ENCODE data around the gene VTCN1. TPM values are rescaled to one million over a fixed set of nuclear protein-coding genes. Genes with fewer than 3 reads are reported as not detected.

VTCN1 gene
- total RNA-seq, 2 donors from 2014 or later, result not detected

- H3K27me3 ChIP-seq (ENCODE audit: control insufficient read depth, insufficient read depth, low read length, poor library complexity, severe bottlenecking), result no peaks in the 10 kb centered on the region
- no peaks in the 10 kb centered on the region for H3K36me3 Mint-ChIP-seq (ENCODE audit: low read depth)
- no peak overlapping the region for H3K9ac ChIP-seq (ENCODE audit: extremely low read depth, low read length, poor library complexity, severe bottlenecking)
- peaks cover 2% of the 10 kb centered on the region for H3K4me1 ChIP-seq (ENCODE audit: control insufficient read depth, insufficient read depth, low read length)
- peaks cover 27% of the 10 kb centered on the region for H3K4me1 Mint-ChIP-seq
- H3K27ac ChIP-seq (ENCODE audit: low read depth, low read length), result peak overlapping the region; percentile 15
- WGBS, 2 experiments (ENCODE audit: insufficient coverage in 1 of 2, insufficient read length in 1 of 2), result 95 to 100% methylated on average over 1 to 2 of the region's 2 CpGs
- no peak for DNase-seq
- peaks cover 1% of the 10 kb centered on the region for H3K9me3 ChIP-seq (ENCODE audit: control insufficient read depth, low read length)
- H3K27me3 Mint-ChIP-seq (ENCODE audit: insufficient read depth), result no peaks in the 10 kb centered on the region
- no peak for TF ChIP-seq CTCF (conservative IDR thresholded peaks at IDR 0.05)
- peaks cover 2% of the 10 kb centered on the region for H3K9me3 Mint-ChIP-seq
- H3K4me3 Mint-ChIP-seq, result no peak overlapping the region
- H3K27ac Mint-ChIP-seq, result no peak overlapping the region
- no peak overlapping the region for H3K4me3 ChIP-seq (ENCODE audit: low read length)
- no peaks in the 10 kb centered on the region for H3K36me3 ChIP-seq (ENCODE audit: control insufficient read depth, insufficient read depth, low read length)
These were observed 64.7 kb downstream of the VTCN1 start for GRCh38 chr1:117146072-117146471.

- Histone ChIP-seq H3K9me3 (ENCODE audit: control insufficient read depth, low read length) (no peaks in the 10 kb centered on the region), H3K9ac (ENCODE audit: extremely low read depth, low read length, poor library complexity, severe bottlenecking) (no peak overlapping the region), H3K36me3 (ENCODE audit: control insufficient read depth, insufficient read depth, low read length) (no peaks in the 10 kb centered on the region), H3K4me3 (ENCODE audit: low read length) (no peak overlapping the region), H3K27ac (ENCODE audit: low read depth, low read length) (no peak overlapping the region), H3K4me1 (ENCODE audit: control insufficient read depth, insufficient read depth, low read length) (peaks cover 2% of the 10 kb centered on the region), H3K27me3 (ENCODE audit: control insufficient read depth, insufficient read depth, low read length, poor library complexity, severe bottlenecking) (no peaks in the 10 kb centered on the region)
- TF ChIP-seq CTCF (conservative IDR thresholded peaks at IDR 0.05), result no peak
- DNase-seq, result no peak
- H3K27ac Mint-ChIP-seq, result no peak overlapping the region
- H3K27me3 Mint-ChIP-seq (ENCODE audit: insufficient read depth), result no peaks in the 10 kb centered on the region
- 91 to 100% methylated on average over 1 to 3 of the region's 3 CpGs for WGBS, 2 experiments (ENCODE audit: insufficient coverage in 1 of 2, insufficient read length in 1 of 2)
- no peaks in the 10 kb centered on the region for H3K9me3 Mint-ChIP-seq
- no peaks in the 10 kb centered on the region for H3K36me3 Mint-ChIP-seq (ENCODE audit: low read depth)
- H3K4me3 Mint-ChIP-seq, result no peak overlapping the region
- peaks cover 27% of the 10 kb centered on the region for H3K4me1 Mint-ChIP-seq
These were observed 66.9 kb downstream of the VTCN1 start for GRCh38 chr1:117143871-117144270.

GRCh38 chr1:117143172-117143571 lies 67.6 kb downstream of the VTCN1 start:
- Mint-ChIP-seq H3K9me3 (no peaks in the 10 kb centered on the region), H3K4me1 (peaks cover 27% of the 10 kb centered on the region), H3K27ac (no peak overlapping the region), H3K36me3 (ENCODE audit: low read depth) (no peaks in the 10 kb centered on the region), H3K27me3 (ENCODE audit: insufficient read depth) (no peaks in the 10 kb centered on the region), H3K4me3 (no peak overlapping the region)
- Histone ChIP-seq H3K9me3 (ENCODE audit: control insufficient read depth, low read length) (no peaks in the 10 kb centered on the region), H3K4me1 (ENCODE audit: control insufficient read depth, insufficient read depth, low read length) (peaks cover 2% of the 10 kb centered on the region), H3K36me3 (ENCODE audit: control insufficient read depth, insufficient read depth, low read length) (no peaks in the 10 kb centered on the region), H3K9ac (ENCODE audit: extremely low read depth, low read length, poor library complexity, severe bottlenecking) (no peak overlapping the region), H3K27ac (ENCODE audit: low read depth, low read length) (no peak overlapping the region), H3K4me3 (ENCODE audit: low read length) (no peak overlapping the region), H3K27me3 (ENCODE audit: control insufficient read depth, insufficient read depth, low read length, poor library complexity, severe bottlenecking) (no peaks in the 10 kb centered on the region)
- DNase-seq, result no peak
- no peak for TF ChIP-seq CTCF (conservative IDR thresholded peaks at IDR 0.05)

All from endodermal cell (in vitro differentiated cells).